Stimulated activated naive CD4-positive, alpha-beta T cell treated with Interleukin-2 at 50 U/mL for 16 hours (primary cell): ENCODE results near the gene ARL13B.
"Not testable (repeated sequence)": the region's sequence is repeated elsewhere in the genome, so short reads cannot be mapped to it uniquely, and the experiment has no call there.

ENCODE experiments used
- DNase-seq: peaks from one replicate; lab custom pipeline; 2025; lab: John Stamatoyannopoulos, UW

The ARL13B gene

DNA sequence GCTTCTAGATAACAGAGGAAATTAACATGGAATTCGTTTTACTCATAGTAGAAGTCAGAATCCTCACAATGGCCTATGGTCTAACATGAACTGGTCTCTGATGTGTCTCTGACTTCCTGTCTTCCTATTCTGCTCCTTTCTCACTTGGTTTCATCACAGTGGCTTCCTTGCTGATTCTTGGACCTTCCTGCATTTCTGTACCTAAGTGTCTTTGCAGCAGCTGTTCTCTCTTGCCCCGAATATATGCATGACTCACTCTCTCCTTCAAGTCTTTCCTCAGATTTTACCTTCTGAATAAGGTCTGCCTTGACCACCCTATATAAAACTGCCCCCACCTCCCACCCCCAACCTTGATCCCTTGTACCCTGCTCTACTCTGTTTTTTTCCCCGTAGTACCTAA lies 14.1 kb downstream of the ARL13B start:
- no peak for DNase-seq

DNA sequence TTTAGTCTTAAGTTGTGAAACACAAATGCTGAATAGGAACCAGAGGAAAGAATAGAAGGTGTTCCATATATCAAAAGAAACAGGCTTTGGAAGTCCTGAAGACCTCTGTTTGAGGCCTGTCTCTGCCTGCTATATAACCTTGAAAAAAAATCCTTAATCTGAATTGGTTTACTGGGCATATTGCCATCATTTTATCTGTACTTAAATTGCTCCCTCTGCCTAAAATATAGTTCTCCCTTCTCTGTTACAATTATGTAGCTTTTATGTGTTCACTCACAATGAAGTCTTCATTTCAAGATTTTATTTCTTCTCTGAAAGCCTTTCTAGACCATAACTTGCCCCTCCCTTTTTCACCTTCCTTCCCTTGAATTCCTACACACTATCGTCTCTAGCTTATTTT lies 21.2 kb downstream of the ARL13B start:
- DNase-seq, result no peak

DNA sequence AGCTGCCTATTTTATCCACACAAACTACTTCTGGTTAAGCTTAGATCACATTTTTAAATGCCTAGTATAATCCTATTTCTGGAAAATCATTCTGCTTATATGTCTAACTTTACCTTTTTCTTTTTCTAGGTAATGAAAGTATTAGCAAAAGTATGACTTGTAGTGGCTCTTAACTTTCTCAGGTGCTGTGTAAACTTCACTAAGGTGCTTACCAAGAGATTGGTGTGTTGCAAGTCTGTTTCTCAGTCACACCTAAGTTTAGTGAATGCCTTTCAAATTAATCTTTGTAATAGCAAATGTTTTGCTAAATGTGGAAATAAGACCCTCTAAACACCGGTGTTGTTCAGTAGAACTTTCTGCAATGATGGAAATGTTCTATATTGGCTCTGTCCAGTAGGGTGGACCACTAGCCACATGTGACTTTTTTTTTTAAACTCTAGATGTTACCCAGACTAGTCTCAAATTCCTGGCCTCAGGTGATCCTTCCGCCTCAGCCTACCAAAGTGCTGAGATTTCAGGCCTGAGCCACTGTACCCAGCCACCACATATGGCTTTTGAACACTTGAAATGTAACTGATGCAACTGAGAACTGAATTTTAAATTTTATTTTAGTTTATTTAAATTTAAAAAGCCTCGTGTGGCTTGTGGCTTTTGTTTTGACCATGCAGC lies 22.0 kb downstream of the ARL13B start:
- DNase-seq, result no peak

DNA sequence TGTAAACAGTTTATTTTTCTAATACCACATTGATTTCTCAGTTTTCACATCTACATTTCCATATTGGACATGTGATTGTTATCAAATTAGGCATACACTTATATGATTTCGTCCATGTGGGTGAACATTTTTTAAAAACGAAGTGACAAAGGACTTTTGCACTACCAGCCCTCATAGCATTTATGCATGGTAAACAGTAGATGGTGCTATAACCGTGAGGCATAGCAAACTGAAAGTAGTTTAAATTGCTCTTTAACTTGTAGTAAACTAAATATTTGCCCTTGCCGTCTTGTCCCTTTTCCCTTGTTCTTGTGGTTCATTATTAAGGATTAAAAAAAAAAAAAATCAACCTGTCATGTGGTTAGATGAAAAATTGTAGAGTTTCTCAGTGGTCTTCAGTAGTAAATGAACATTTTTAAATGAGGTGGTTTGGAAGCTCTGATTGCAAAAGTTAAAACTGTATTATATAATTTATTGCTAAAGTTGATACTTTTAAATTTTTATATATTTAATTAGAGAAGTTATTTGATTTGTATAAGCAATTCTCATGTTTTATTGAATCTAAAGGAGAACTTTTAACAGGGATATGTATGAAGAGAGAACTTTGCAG lies 24.5 kb downstream of the ARL13B start:
- no peak for DNase-seq

DNA sequence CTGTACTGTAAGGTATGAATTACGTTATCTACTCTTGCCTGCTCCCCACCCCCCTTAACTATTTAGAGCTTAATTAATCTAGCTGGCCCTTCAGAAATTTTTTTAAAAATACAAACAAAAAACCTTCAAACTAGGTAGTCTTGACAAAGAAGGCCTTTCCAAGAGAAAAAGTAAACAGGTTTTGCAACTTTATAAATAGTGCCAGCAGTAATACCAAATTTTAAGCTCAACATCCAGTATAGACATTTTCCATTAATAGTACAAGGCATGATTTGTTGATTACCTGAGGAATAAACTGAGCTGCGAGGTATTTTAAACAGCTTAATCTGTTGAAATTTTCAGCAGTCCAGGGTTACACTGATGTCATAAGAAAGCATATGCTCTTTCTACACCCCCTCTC lies 28.3 kb downstream of the ARL13B start:
- no peak for DNase-seq

DNA sequence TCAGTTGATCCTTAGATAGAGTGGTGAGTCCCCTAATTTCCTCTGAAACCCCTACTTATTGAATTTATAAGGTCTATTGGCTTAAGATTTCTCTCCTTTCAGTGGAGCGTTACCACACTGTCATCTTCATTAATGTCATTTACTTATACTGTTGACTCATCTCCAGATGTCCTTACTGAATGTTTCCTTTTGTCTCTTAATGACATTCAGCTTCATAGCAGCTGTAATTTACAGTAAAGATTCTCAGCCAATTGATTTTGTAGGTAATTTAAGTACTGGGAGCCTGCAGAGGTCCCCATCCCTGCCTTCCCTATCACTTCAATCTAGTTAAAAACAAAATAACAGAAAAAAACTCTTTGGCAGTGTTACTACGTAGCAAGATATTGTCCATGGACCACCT lies 29.7 kb downstream of the ARL13B start:
- DNase-seq, result no peak

DNA sequence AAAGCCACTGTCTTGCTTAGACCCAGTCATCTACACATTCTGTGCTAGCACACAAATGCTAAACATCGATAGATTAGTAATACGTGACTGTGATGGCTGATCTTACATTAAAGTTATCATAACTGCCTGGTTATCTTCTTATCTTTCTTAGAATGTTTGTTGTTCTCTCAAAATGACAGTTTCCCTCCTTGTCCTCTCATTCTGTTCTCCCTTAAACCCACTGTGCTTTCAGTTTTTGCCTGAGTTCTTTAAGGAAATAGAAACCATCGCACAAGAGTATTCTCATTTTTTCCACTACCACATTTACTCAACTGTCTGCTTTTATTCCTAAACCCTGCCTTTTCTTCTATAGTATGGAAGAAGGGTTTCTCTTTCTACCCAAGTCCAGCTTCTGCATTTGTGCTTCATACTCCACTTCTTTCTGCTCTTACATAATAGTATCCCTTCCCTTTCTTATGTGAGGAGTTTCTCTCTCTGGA lies 31.3 kb downstream of the ARL13B start:
- no peak for DNase-seq

DNA sequence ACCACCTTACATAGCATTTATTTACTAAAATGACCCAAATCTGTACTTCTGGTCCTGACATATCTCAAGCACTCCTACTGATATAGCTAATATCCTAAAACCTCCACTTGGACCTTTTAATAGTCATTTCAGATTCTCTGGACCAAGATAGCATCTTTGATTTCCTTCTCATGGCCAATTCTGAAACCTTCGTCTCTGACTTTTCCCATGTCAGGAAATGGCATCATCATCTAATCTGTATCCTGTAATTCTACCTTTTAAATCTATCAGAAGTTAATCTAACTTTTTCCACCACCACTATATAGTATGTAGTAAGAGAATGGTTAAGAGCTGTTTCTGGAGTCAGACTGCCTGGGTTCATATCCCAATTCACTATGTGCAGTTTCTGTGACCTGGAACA lies 32.2 kb downstream of the ARL13B start:
- DNase-seq, result no peak

DNA sequence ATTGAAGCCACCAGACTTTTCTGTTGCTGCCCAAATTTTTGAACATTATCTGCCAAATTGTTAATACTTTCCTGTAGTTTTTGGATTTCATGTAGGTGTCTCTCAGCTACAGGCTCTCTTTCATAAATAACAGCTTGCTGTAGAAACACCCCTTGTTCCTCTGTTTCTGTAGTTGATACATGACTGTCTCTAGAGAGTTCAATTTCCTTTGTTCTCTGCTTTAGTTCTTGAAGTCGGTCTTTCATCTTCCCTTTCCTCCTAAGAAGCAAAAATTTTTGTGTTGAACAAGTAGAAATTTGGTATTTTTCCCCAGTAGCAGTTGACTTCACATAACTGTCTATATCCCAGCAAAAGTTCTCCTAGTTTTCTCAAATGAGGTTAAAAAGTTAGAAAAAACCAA lies 35.1 kb downstream of the ARL13B start:
- DNase-seq, result no peak

DNA sequence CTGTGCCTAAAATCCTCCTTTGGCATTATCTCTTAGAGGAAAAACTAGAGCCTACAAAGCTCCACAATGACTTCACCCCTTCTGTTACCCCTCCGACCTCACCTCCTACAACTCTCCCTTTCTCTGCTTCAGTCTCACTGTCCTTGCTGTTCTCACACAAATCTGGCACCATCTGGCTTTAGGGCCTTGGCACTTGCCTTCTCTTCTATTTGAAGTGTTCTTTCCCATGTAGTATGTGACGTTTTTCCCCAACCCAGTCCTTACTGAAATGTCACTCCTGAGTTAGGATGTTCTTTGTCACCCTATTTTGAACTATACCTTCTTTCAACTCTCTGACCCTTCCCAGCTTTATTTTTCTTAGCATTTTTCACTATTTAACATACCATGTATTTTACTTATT lies 39.7 kb downstream of the ARL13B start:
- DNase-seq, result no peak

DNA sequence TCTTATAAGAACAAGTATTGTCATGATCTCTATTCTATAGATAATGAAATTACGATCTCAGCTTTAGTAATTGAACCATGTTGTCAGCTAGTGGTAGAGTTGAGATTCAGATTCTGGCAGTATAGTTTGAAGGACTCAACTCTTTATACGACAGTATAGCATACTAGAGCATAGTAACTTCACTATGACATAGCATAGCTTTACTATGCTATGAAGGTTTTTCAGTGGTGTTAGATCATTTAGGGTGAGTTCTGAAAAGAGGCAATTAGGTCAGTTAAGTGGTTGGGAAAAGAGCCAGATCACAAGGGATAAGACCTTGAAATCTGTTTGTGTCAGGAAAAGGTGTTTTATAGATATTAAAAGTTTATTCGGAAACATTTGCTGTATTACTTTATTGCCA lies 40.3 kb downstream of the ARL13B start:
- no peak for DNase-seq

DNA sequence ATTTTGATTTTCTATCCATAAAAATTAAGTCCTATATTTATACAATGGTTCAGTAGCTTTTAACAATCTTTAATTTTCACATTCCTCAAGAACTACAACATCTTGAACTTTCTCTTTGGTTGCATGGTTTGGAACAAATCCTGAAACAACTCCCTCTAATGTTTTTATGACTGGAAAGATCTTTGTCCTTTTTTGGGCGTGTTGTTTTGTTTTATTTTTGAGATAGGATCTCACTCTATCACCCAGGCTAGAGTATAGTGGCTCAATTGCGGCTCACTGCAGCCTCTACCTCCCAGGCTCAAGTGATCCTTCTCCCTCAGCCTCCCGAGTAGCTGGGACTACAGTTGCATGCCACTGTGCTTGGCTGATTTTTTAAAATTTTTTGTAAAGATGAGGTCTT lies 44.4 kb downstream of the ARL13B start:
- DNase-seq, result no peak

DNA sequence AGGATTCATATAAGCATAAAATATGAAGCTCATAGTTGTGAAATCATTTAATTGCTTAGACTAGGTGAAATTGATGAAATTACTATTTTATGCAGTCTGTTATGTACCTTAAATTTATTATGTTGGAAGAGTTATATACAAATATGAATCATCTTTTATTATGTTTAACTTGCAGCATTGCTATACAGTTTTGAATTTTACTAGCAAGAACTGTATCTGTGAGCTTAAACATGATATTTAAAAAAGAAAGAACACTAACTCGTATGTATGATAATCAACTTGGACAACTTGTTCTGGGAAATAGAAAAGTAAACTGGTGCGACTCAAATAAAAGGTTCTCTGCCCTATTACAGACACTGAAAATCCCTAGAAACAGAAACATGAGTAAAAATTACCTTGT lies 46.7 kb downstream of the ARL13B start:
- no peak for DNase-seq

DNA sequence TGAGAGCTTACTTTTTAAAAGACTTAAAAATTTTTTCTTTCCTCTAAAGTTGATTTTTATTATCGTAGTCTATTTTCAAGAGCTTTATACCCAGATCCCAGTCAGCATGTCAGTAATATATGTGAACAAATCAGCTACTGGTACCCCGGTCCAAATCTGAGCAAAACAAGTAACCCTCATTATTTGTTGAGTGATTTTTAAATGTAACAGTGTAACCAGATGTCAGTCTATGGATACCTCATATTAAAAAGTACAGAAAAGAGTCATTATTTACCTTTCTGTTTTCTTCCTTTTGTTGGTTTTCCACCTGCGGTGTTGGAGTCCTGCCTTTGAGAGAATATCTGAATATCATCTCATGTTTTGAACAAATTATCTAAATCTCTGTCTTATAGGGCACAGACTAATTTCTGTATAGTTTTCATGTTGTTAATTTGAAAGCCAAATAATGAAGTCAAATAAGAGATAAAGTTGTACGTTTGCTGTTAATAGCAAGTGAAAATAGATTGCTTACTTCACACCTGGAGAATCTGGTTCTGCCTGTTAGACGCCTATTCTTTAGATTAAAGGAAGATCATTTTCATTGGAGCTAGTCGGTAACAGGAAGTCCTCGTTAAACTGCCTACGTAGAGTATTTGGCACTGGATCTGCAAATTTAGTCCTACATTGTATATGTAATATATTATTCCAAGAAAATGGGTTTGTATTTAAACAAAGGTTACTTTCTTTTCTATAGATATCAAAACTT lies 48.3 kb downstream of the ARL13B start, which contains the start of gene STX19:
STX19 (minus strand) TSS at position 505 of the 745 bp plus-strand sequence. CDS start 13,328 bp downstream, outside the sequence.
- no peak for DNase-seq

DNA sequence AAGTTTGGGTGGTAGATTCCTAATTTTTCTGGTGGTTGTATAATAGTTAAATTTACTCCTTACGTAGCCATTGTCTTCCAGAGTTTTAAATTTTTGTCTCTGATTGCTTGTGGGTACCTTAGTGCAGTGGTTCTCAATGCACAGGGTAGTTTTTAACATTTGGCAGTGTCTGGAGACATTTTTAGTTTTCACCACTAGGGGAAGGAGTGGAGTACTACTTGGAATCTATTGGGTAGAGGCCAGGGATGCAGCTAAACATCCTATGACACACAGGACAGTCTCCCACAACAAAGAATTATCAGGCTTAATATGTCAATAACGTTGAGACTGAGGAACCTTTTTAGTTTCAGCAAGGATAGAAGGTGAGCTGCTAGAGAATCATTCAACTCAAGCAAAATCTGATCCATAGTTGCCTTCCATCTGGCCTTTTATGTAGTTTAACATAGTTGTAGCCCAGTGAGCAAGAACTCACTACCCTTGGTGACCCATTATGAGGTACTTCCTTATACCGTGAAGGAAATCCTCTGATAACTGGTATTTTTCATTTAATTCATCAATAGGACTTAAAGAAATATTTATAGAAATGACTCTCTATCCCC lies 57.1 kb downstream of the ARL13B start:
- DNase-seq, result no peak

DNA sequence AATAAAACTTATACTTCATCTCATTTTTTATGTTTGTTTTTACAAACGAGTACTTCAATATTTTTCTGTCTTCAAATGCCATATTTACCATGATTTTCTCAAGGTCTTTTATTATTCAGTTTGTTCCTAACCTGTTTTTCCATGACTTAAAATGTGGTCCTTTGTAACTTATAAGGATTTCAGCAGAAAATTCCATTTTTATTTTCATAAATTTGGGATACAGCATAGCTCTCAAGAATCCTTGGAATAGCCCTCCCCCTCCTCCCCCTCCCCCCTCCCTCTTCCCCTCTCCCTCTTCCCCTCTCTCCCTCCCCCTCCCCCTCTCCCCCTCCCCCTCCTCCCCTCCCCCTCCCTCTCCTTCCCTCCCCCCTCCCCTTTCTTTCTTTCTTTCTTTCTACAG lies 63.3 kb downstream of the ARL13B start:
- no peak for DNase-seq

DNA sequence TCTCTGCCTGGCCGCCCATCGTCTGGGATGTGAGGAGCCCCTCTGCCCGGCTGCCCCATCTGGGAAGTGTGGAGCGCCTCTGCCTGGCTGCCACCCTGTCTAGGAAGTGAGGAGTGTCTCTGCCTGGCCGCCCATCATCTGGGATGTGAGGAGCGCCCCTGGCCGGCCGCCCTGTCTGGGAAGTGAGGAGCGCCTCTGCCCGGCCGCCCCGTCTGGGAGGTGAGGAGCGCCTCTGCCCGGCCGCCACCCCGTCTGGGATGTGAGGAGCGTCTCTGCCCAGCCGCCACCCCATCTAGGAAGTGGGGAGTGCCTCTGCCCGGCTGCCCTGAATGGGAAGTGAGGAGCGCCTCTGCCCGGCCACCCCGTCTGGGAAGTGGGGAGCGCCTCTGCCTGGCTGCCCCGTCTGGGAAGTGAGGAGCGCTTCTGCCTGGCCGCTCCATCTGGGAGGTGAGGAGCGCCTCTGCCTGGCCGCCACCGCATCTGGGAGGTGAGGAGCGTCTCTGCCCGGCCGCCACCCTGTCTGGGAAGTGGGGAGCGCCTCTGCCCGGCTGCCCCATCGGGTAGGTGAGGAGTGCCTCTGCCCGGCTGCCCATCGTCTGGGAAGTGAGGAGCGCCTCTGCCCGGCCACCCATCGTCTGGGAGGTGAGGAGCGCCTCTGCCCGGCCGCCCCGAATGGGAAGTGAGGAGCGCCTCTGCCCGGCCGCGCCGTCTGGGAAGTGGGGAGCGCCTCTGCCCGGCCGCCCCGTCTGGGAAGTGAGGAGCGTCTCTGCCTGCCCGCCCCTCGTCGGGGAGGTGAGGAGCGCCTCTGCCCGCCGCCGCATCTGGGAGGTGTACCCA lies 64.4 kb downstream of the ARL13B start:
- not testable (repeated sequence) for DNase-seq

DNA sequence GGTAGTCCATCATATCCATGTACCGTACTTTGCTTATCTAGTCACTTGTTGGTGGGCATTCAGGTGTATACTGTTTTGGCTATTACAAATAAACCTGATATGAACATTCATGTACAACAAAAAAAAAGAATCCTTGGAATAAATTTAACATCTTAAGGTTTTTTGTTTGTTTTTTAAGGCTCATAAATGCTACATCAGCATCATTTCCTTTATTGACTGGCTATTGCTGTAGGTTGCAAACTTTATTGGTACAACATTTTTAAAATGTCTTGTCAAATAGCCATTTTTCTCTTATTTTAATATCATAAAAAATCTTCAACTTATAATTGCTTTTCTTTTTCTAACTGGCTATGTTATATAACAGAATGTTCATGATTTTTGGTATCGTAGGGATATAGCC lies 66.6 kb downstream of the ARL13B start:
- no peak for DNase-seq

DNA sequence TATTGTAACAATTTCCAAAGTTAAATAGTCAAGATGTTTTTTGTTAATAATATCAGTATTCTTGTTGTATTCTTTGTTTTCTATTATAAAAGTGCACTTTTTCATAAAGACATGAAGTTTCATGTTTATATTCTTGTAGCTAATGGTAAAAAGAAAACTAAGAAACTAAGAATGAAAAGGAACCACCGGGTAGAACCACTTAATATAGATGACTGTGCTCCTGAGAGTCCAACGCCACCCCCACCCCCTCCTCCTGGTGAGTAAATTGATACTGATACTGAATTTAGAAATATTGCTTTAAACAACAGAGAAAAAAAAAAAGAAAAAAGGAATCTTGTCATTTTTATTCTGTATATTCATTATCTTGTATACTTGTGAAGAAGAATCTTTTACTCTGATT lies 69.3 kb downstream of the ARL13B start:
- DNase-seq, result peak; percentile 5

DNA sequence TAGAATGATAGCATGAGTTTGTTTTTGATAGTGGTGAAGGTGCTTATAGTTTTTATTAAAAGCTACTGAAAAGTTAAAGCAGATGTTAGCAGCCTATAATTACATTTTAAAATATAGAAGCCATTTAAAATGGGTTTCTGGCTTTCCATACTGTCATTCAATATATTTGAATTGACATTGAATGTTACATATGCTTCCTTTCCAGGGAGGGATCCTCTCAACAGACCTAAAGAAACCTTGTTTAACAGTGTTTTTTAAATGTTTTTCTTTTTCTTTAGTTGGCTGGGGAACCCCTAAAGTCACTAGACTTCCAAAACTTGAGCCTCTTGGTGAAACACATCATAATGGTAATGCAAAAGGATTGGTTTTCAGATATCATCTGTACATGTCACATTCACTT lies 70.6 kb downstream of the ARL13B start:
- no peak for DNase-seq

DNA sequence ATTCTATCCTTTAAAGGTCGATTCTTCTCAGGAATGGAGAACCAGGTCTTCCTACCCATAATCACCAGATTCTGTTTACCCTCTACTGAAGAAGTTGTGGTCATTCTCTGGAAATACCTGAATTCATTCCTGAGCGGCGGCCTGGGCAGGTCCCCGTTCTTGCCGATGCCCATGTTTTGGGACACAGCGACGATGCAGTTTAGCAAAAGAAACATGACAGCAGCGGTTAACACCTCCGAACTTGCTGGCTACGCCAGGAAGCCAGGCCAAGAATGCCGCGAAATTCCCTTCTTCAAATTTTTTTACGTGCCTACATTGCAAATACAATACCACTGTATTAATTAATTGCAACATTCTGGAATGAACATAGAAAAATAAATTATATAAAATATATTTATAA lies 81.3 kb downstream of the ARL13B start:
- no peak for DNase-seq
